ENCODE results near the gene UBALD2.

The UBALD2 gene

DNA sequence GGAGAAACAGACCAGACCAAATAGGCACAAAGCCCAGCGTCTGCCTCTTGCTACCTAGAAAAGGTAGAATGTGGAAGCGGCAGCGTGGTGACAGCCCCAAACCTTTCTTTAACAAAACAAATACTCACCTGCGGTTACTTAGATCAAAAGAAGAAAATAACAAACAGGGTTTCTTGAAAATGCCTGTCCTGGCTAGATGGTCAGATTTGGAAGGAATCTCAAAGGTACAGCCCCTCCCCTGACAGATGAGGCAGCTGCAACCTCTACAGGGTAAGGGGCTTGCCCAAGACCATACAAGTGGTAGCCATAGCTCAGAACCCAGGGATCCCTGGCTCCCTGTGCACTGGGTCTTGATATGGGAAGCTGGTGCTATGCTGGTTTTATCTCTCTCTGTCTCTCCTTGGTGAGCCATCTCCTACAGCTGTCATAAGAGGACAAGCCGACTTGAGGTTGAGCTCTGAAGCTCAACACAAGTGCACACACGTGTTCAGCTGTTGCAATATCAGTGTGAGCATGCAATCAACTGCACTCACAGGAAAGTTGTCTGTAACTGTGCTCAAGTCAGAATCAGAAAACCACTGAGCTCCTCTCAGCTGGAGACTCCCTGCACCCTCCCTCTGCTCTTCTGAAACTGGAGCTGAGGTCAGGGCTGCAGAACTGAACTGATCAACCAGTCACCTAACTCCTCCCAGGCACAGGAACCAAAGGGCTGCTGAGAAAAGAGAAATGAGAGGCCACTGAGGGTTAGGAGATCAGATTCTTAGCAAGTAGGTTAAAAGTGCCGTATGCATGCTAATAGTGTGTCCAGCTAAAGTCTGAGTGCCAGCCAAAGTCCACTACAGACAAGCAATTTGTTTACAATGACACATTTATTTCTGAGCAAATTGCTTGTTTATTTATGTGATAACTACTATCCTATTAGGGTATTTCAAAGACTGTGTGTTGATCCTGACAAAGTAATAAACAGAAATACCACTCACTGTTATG is 18.8 kb upstream of the UBALD2 start:
- Histone ChIP-seq H3K79me2 (ENCODE audit: low read length) (no peaks in the 10 kb centered on the region), H3K9ac (ENCODE audit: low read length) (peak overlapping the region; percentile 64), H3K9me2 (replicated peaks; ENCODE audit: insufficient read depth, low read length) (no peaks in the 10 kb centered on the region), H3K36me3 (replicated peaks; ENCODE audit: insufficient read depth, low read length) (no peaks in the 10 kb centered on the region), H3K4me3 (ENCODE audit: low read length) (peak overlapping the region; percentile 27), H3K27ac (ENCODE audit: low read length) (peak overlapping the region; percentile 90), H2AFZ (ENCODE audit: low read length) (peak overlapping the region; percentile 41), H4K20me1 (ENCODE audit: insufficient read depth, low read length) (no peaks in the 10 kb centered on the region), H3K9me3 (replicated peaks; ENCODE audit: insufficient read depth, low read length) (no peaks in the 10 kb centered on the region), H3F3A (ENCODE audit: insufficient read depth, low read length) (peaks cover 28% of the 10 kb centered on the region), H3K4me1 (ENCODE audit: low read length) (peaks cover 31% of the 10 kb centered on the region), H3K27me3 (replicated peaks; ENCODE audit: insufficient read depth, low read length) (0 out of 2 replicates have a peak, but pooled peaks cover under 1% of the 10 kb centered on the region), H3K4me2 (ENCODE audit: low read depth, low read length) (peak overlapping the region; percentile 70)
- DNase-seq: peak; percentile 98
- TF ChIP-seq, protein P1, sequence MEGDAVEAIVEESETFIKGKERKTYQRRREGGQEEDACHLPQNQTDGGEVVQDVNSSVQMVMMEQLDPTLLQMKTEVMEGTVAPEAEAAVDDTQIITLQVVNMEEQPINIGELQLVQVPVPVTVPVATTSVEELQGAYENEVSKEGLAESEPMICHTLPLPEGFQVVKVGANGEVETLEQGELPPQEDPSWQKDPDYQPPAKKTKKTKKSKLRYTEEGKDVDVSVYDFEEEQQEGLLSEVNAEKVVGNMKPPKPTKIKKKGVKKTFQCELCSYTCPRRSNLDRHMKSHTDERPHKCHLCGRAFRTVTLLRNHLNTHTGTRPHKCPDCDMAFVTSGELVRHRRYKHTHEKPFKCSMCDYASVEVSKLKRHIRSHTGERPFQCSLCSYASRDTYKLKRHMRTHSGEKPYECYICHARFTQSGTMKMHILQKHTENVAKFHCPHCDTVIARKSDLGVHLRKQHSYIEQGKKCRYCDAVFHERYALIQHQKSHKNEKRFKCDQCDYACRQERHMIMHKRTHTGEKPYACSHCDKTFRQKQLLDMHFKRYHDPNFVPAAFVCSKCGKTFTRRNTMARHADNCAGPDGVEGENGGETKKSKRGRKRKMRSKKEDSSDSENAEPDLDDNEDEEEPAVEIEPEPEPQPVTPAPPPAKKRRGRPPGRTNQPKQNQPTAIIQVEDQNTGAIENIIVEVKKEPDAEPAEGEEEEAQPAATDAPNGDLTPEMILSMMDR (IDR thresholded peaks at IDR 0.05; ENCODE audit: low read length): no peak
- no peak for TF ChIP-seq EZH2 (optimal IDR thresholded peaks at IDR 0.05; ENCODE audit: low read depth, low read length)
- no peak for TF ChIP-seq EZH2phosphoT487 (IDR thresholded peaks at IDR 0.05; ENCODE audit: low read length)

DNA sequence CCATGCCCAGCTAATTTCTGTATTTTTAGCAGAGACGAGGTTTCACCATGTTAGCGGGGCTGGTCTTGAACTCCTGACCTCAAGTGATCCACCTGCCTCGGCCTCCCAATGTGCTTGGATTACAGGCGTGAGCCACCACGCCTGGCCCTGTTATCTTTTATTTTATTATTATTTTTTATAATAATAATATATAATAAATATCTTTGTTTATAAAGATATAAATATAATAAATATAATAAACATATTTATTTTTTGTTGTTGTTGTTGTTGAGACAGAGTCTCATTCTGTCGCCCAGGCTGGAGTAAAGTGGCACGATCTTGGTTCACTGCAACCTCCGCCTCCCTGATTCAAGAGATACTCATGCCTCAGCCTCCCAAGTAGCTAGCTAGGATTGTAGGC is 17.8 kb upstream of the UBALD2 start:
- H3K9me3 ChIP-seq (replicated peaks; ENCODE audit: insufficient read depth, low read length): no peaks in the 10 kb centered on the region
- no peaks in the 10 kb centered on the region for H3K79me2 ChIP-seq (ENCODE audit: low read length)
- peak overlapping the region; percentile 90; the same call in 1 of the 2 replicates for H3K27ac ChIP-seq (ENCODE audit: low read length)
- TF ChIP-seq EZH2phosphoT487 (IDR thresholded peaks at IDR 0.05; ENCODE audit: low read length): no peak
- TF ChIP-seq, protein P1 (IDR thresholded peaks at IDR 0.05; ENCODE audit: low read length): no peak
- TF ChIP-seq EZH2 (optimal IDR thresholded peaks at IDR 0.05; ENCODE audit: low read depth, low read length): no peak
- H3K9me2 ChIP-seq (replicated peaks; ENCODE audit: insufficient read depth, low read length): no peaks in the 10 kb centered on the region
- no peak overlapping the region for H2AFZ ChIP-seq (ENCODE audit: low read length)
- no peak overlapping the region; the same call in 1 of the 2 replicates for H3K4me2 ChIP-seq (ENCODE audit: low read depth, low read length)
- H3K4me1 ChIP-seq (ENCODE audit: low read length): peaks cover 35% of the 10 kb centered on the region
- H3K9ac ChIP-seq (ENCODE audit: low read length): peak overlapping the region; percentile 27; the same call in 1 of the 2 replicates
- DNase-seq: no peak
- H3K4me3 ChIP-seq (ENCODE audit: low read length): no peak overlapping the region
- H3K36me3 ChIP-seq (replicated peaks; ENCODE audit: insufficient read depth, low read length): no peaks in the 10 kb centered on the region
- H3F3A ChIP-seq (ENCODE audit: insufficient read depth, low read length): peaks cover 28% of the 10 kb centered on the region
- H4K20me1 ChIP-seq (ENCODE audit: insufficient read depth, low read length): no peaks in the 10 kb centered on the region
- no peaks in the 10 kb centered on the region for H3K27me3 ChIP-seq (replicated peaks; ENCODE audit: insufficient read depth, low read length)

DNA sequence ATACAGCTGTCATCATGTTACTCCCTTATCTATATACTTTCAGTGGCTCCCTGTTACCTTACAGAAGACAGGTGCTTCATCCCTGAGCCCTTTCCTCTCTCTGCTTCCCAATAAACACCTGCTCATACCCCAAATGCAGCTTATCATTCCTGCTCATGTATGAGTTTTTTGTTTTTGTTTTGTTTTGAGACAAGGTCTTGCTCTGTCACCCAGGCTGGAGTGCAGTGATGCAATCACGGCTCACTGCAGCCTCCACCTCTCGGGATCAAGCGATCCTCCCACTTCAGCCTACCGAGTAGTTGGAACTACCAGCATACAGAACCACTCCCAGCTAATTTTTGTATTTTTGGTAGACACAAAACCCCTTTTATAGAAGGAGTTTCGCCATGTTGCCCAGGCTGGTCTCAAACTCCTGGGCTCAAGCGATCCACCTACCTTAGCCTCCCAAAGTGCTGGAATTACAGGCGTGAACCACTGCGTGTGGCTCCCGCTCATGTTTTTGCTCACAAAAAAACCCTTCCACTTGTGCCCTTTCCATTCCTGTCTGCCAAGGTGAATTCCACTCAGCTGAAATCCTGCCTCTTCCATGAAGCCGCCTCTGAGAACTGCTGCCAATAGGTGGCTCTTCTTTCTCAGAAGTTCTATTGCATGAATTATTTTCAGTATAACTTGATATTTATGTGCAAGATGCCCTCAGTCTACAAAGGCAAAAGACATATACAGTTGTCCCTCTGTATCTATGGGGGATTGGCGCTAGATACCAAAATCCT is 16.9 kb upstream of the UBALD2 start:
- Histone ChIP-seq H3K4me2 (ENCODE audit: low read depth, low read length) (no peak overlapping the region), H3K4me3 (ENCODE audit: low read length) (no peak overlapping the region), H3K27me3 (replicated peaks; ENCODE audit: insufficient read depth, low read length) (no peaks in the 10 kb centered on the region), H3K4me1 (ENCODE audit: low read length) (peaks cover 39% of the 10 kb centered on the region), H2AFZ (ENCODE audit: low read length) (no peak overlapping the region), H3K9me2 (replicated peaks; ENCODE audit: insufficient read depth, low read length) (no peaks in the 10 kb centered on the region), H3F3A (ENCODE audit: insufficient read depth, low read length) (peaks cover 28% of the 10 kb centered on the region), H3K79me2 (ENCODE audit: low read length) (no peaks in the 10 kb centered on the region), H3K9ac (ENCODE audit: low read length) (no peak overlapping the region), H3K9me3 (replicated peaks; ENCODE audit: insufficient read depth, low read length) (no peaks in the 10 kb centered on the region), H3K36me3 (replicated peaks; ENCODE audit: insufficient read depth, low read length) (no peaks in the 10 kb centered on the region), H3K27ac (ENCODE audit: low read length) (no peak overlapping the region), H4K20me1 (ENCODE audit: insufficient read depth, low read length) (no peaks in the 10 kb centered on the region)
- TF ChIP-seq EZH2 (optimal IDR thresholded peaks at IDR 0.05; ENCODE audit: low read depth, low read length) (no peak), EZH2phosphoT487 (IDR thresholded peaks at IDR 0.05; ENCODE audit: low read length) (no peak)
- TF ChIP-seq, protein P1 (IDR thresholded peaks at IDR 0.05; ENCODE audit: low read length): no peak
- DNase-seq: no peak
